Stimulated activated CD8-positive, alpha-beta memory T cell treated with anti-CD3 and anti-CD28 coated beads, Interleukin-12 subunit alpha, Interleukin-12 subunit beta, amount 100 ng/mL, for 1 hour (primary cell): ENCODE data around the gene PPP1R13B.

Experiments used
- DNase-seq: peaks from one replicate; pipeline ENCODE4 v3.0.0-alpha.2; 2020; ENCODE audit warnings: low read depth

Gene PPP1R13B

GRCh38 chr14:103741876-103742275 lies 105.5 kb downstream of the PPP1R13B start:
- DNase-seq = no peak

GRCh38 chr14:103740991-103741689 lies 106.2 kb downstream of the PPP1R13B start:
- DNase-seq = no peak

GRCh38 chr14:103739793-103740501 lies 107.4 kb downstream of the PPP1R13B start:
- DNase-seq = no peak

GRCh38 chr14:103739466-103739792 lies 107.9 kb downstream of the PPP1R13B start:
- no peak for DNase-seq

GRCh38 chr14:103738701-103739451 lies 108.5 kb downstream of the PPP1R13B start:
- no peak for DNase-seq

- DNase-seq = no peak
Measured at GRCh38 chr14:103738166-103738565, 109.2 kb downstream of the PPP1R13B start.

- no peak for DNase-seq
Measured at GRCh38 chr14:103737432-103738045, 109.8 kb downstream of the PPP1R13B start.

- DNase-seq = no peak
Measured at GRCh38 chr14:103736546-103737431, 110.6 kb downstream of the PPP1R13B start.

- no peak for DNase-seq
Measured at GRCh38 chr14:103735815-103736545, 111.4 kb downstream of the PPP1R13B start.

GRCh38 chr14:103735439-103735814 lies 111.9 kb downstream of the PPP1R13B start:
- DNase-seq = no peak

GRCh38 chr14:103735022-103735421 lies 112.4 kb downstream of the PPP1R13B start:
- no peak for DNase-seq

GRCh38 chr14:103734081-103734888 lies 113.1 kb downstream of the PPP1R13B start:
- DNase-seq = no peak

- no peak for DNase-seq
Measured at GRCh38 chr14:103733651-103734050, 113.7 kb downstream of the PPP1R13B start.

- DNase-seq = no peak
Measured at GRCh38 chr14:103732868-103733620, 114.3 kb downstream of the PPP1R13B start.

- no peak for DNase-seq
Measured at GRCh38 chr14:103731916-103732867, 115.2 kb downstream of the PPP1R13B start.

- no peak for DNase-seq
Measured at GRCh38 chr14:103731481-103731880, 115.9 kb downstream of the PPP1R13B start.

- DNase-seq = no peak
Measured at GRCh38 chr14:103730490-103731035, 116.8 kb downstream of the PPP1R13B start.
